Measurements from ENCODE around the gene LAMC1. TPM values are rescaled to one million over a fixed set of nuclear protein-coding genes. Genes with fewer than 3 reads are reported as not detected.

The LAMC1 gene
- polyA plus RNA-seq = 4.2 TPM in 2 replicates
- polyA minus RNA-seq = 20.1 and 22.6 TPM in 2 replicates

DNA sequence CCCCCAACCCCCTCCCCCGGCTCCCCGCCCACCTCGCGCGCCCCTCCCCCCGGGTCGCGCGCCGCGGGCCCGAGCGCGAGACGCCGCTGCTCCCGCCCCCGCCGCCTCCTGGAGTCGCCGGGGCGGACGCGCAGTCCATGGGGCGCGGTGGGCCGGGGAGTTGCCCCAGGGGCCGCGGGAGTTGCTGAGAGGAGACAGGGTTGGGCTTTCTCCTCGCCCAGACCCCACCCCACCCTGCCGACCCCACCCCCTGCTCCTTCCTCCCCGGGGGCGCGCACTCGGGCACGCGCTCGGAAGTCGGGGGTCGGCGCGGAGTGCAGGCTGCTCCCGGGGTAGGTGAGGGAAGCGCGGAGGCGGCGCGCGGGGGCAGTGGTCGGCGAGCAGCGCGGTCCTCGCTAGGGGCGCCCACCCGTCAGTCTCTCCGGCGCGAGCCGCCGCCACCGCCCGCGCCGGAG is at the start of gene LAMC1:
TSS of gene LAMC1 (plus strand) at position 275 of the 455 bp plus-strand sequence. CDS start 297 bp downstream, outside the sequence.
- Histone ChIP-seq H3K4me3 (ENCODE audit: low read length) (peak within 1 kb of the TSS; percentile 88), H3K36me3 (ENCODE audit: insufficient read depth, low read length) (no peaks in the 10 kb centered on the region), H3K9me2 (ENCODE audit: insufficient read depth, low read length) (no peaks in the 10 kb centered on the region), H4K20me1 (ENCODE audit: insufficient read depth) (peaks cover 3% of the 10 kb centered on the region), H3K9me3 (ENCODE audit: low read length) (no peaks in the 10 kb centered on the region), H3K79me2 (replicated peaks; ENCODE audit: insufficient read depth, low read length) (peaks cover 16% of the 10 kb centered on the region), H2AFZ (ENCODE audit: low read depth, low read length) (peak within 1 kb of the TSS; percentile 84), H3K27ac (ENCODE audit: low read length) (peak within 1 kb of the TSS; percentile 78), H3K9ac (ENCODE audit: low read length) (peak within 1 kb of the TSS; percentile 85), H3K27me3 (ENCODE audit: insufficient read depth, low read depth, low read length) (no peaks in the 10 kb centered on the region), H3F3A (ENCODE audit: insufficient read depth, low read length, poor library complexity, severe bottlenecking) (peaks cover 4% of the 10 kb centered on the region), H3K4me2 (ENCODE audit: low read length) (peak within 1 kb of the TSS; percentile 97)
- TF ChIP-seq, protein P1, sequence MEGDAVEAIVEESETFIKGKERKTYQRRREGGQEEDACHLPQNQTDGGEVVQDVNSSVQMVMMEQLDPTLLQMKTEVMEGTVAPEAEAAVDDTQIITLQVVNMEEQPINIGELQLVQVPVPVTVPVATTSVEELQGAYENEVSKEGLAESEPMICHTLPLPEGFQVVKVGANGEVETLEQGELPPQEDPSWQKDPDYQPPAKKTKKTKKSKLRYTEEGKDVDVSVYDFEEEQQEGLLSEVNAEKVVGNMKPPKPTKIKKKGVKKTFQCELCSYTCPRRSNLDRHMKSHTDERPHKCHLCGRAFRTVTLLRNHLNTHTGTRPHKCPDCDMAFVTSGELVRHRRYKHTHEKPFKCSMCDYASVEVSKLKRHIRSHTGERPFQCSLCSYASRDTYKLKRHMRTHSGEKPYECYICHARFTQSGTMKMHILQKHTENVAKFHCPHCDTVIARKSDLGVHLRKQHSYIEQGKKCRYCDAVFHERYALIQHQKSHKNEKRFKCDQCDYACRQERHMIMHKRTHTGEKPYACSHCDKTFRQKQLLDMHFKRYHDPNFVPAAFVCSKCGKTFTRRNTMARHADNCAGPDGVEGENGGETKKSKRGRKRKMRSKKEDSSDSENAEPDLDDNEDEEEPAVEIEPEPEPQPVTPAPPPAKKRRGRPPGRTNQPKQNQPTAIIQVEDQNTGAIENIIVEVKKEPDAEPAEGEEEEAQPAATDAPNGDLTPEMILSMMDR (IDR thresholded peaks at IDR 0.05; ENCODE audit: poor library complexity, severe bottlenecking) = no peak
- no peak for TF ChIP-seq EZH2 (IDR thresholded peaks at IDR 0.05; ENCODE audit: borderline replicate concordance, insufficient read depth, low read length, poor library complexity, severe bottlenecking)
- TF ChIP-seq, protein P2, sequence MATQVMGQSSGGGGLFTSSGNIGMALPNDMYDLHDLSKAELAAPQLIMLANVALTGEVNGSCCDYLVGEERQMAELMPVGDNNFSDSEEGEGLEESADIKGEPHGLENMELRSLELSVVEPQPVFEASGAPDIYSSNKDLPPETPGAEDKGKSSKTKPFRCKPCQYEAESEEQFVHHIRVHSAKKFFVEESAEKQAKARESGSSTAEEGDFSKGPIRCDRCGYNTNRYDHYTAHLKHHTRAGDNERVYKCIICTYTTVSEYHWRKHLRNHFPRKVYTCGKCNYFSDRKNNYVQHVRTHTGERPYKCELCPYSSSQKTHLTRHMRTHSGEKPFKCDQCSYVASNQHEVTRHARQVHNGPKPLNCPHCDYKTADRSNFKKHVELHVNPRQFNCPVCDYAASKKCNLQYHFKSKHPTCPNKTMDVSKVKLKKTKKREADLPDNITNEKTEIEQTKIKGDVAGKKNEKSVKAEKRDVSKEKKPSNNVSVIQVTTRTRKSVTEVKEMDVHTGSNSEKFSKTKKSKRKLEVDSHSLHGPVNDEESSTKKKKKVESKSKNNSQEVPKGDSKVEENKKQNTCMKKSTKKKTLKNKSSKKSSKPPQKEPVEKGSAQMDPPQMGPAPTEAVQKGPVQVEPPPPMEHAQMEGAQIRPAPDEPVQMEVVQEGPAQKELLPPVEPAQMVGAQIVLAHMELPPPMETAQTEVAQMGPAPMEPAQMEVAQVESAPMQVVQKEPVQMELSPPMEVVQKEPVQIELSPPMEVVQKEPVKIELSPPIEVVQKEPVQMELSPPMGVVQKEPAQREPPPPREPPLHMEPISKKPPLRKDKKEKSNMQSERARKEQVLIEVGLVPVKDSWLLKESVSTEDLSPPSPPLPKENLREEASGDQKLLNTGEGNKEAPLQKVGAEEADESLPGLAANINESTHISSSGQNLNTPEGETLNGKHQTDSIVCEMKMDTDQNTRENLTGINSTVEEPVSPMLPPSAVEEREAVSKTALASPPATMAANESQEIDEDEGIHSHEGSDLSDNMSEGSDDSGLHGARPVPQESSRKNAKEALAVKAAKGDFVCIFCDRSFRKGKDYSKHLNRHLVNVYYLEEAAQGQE (IDR thresholded peaks at IDR 0.05; ENCODE audit: borderline replicate concordance) = no peak
- no peak for TF ChIP-seq RAD21 (conservative IDR thresholded peaks at IDR 0.05)
- no peak for TF ChIP-seq POLR2AphosphoS5 (IDR thresholded peaks at IDR 0.05)
- TF ChIP-seq EP300 (conservative IDR thresholded peaks at IDR 0.05; ENCODE audit: poor library complexity, severe bottlenecking) = no peak
- no peak for TF ChIP-seq SMC3 (conservative IDR thresholded peaks at IDR 0.05; ENCODE audit: poor library complexity)
- no peak for TF ChIP-seq TAF1 (IDR thresholded peaks at IDR 0.05; ENCODE audit: low read depth)
- no peak for TF ChIP-seq MXI1 (conservative IDR thresholded peaks at IDR 0.05; ENCODE audit: poor library complexity, severe bottlenecking)

DNA sequence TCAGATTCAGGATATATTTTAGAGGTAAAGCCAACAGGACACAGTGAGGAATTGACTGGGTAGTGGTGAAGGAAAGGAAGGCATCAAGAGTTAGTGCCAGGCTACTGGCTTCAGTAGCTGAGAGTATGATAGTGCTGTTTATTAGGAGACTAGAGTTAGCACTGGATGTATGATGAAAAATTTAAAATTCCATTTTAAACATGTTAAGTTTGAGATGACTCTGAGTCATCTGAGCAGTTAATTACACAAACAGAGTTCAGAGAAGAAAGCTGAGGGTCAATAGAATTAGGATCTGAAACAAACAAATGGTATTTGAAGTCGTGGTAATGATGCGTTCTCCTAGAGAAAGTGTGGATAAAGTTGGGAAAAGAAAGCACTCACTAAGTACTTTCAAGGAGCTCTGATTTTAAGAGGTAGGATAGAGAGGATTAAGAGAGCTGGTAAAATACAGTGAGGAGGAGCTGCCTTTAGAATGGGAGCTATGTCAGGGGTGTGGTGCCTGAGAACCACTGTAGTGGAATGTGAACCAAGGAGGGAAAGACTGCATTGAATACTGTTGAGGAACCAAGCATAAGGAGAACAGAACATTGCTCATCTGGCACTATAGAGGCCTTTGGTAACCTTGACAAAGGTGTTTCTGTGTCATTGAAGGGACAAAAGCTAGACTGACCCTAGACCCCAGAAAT is 48.6 kb upstream of the LAMC1 start:
- H3K4me3 ChIP-seq (ENCODE audit: low read length) = no peak overlapping the region
- no peaks in the 10 kb centered on the region for H3F3A ChIP-seq (ENCODE audit: insufficient read depth, low read length, poor library complexity, severe bottlenecking)
- H2AFZ ChIP-seq (ENCODE audit: low read depth, low read length) = no peak overlapping the region
- TF ChIP-seq, protein P1 (IDR thresholded peaks at IDR 0.05; ENCODE audit: poor library complexity, severe bottlenecking) = no peak
- TF ChIP-seq TAF1 (IDR thresholded peaks at IDR 0.05; ENCODE audit: low read depth) (no peak), EZH2 (IDR thresholded peaks at IDR 0.05; ENCODE audit: borderline replicate concordance, insufficient read depth, low read length, poor library complexity, severe bottlenecking) (no peak), SMC3 (conservative IDR thresholded peaks at IDR 0.05; ENCODE audit: poor library complexity) (no peak), MXI1 (conservative IDR thresholded peaks at IDR 0.05; ENCODE audit: poor library complexity, severe bottlenecking) (no peak), RAD21 (conservative IDR thresholded peaks at IDR 0.05) (no peak), POLR2AphosphoS5 (IDR thresholded peaks at IDR 0.05) (no peak), EP300 (conservative IDR thresholded peaks at IDR 0.05; ENCODE audit: poor library complexity, severe bottlenecking) (no peak)
- TF ChIP-seq, protein P2 (IDR thresholded peaks at IDR 0.05; ENCODE audit: borderline replicate concordance) = no peak
- H3K27me3 ChIP-seq (ENCODE audit: insufficient read depth, low read depth, low read length) = no peaks in the 10 kb centered on the region
- no peak overlapping the region for H3K4me2 ChIP-seq (ENCODE audit: low read length)
- no peaks in the 10 kb centered on the region for H3K79me2 ChIP-seq (replicated peaks; ENCODE audit: insufficient read depth, low read length)
- H3K9me2 ChIP-seq (ENCODE audit: insufficient read depth, low read length) = no peaks in the 10 kb centered on the region
- no peaks in the 10 kb centered on the region for H3K9me3 ChIP-seq (ENCODE audit: low read length)
- H3K9ac ChIP-seq (ENCODE audit: low read length) = no peak overlapping the region
- H3K36me3 ChIP-seq (ENCODE audit: insufficient read depth, low read length) = no peaks in the 10 kb centered on the region
- no peak overlapping the region for H3K27ac ChIP-seq (ENCODE audit: low read length)
- no peaks in the 10 kb centered on the region for H4K20me1 ChIP-seq (ENCODE audit: insufficient read depth)

Data from neural cell (in vitro differentiated cells).